Nephron (organoid): ENCODE data around the gene RAB10.
"Not testable (repeated sequence)": the region's sequence is repeated elsewhere in the genome, so short reads cannot be mapped to it uniquely, and the experiment has no call there.

Source experiments
- H3K27ac Mint-ChIP-seq, 3 experiments: 2 replicates each; pipeline ENCODE4 v1.8.0; 2020; ENCODE audit warnings: mixed read lengths in 3 of 3, mild to moderate bottlenecking in 2 of 3, moderate library complexity in 1 of 3
- H3K27me3 Mint-ChIP-seq: 2 replicates; pipeline ENCODE4 v1.8.0; 2021; ENCODE audit warnings: low read depth, mild to moderate bottlenecking, moderate library complexity, mixed read lengths
- H3K36me3 Mint-ChIP-seq: 2 replicates; pipeline ENCODE4 v1.8.0; 2020; ENCODE audit warnings: low read depth, mixed read lengths
- H3K4me1 Mint-ChIP-seq: 2 replicates; pipeline ENCODE4 v1.8.0; 2020; ENCODE audit warnings: mixed read lengths
- H3K4me3 Mint-ChIP-seq, 3 experiments: 2 replicates each; pipeline ENCODE4 v1.8.0; 2020; ENCODE audit warnings: mild to moderate bottlenecking in 3 of 3, mixed read lengths in 3 of 3, moderate library complexity in 2 of 3
- H3K9me3 Mint-ChIP-seq: 2 replicates; pipeline ENCODE4 v1.8.0; 2020; ENCODE audit warnings: mixed read lengths
- TF ChIP-seq, protein P1 (sequence below), 3 experiments: fragments of 200-600 bp; sonication (generic); IDR thresholded peaks; one replicate each; pipeline ENCODE4 v1.5.0; 2021; ENCODE audit warnings: antibody characterized with exemption in 3 of 3; ENCODE audit not compliant: unreplicated experiment in 3 of 3

The RAB10 gene

DNA sequence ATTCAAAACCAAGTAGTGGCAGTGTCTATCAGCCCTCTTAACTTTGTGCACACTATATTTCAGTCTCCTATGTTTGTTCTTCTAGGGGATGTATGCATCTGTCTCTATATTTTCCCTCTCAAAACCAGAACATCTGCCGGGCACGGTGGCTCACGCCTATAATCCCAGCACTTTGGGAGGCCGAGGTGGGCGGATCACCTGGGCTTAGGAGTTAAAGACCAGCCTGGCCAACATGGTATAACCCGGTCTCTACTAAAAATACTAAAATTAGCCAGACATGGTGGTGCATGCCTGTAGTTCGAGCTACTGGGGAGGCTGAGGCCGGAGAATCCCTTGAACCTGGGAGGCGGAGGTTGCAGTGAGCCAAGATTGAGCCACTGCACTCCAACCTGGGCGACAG lies 129.1 kb downstream of the RAB10 start:
- H3K36me3 Mint-ChIP-seq, result no peaks in the 10 kb centered on the region
- H3K27me3 Mint-ChIP-seq, result peaks cover 4% of the 10 kb centered on the region
- no peak overlapping the region for H3K27ac Mint-ChIP-seq
- H3K4me1 Mint-ChIP-seq, result no peaks in the 10 kb centered on the region
- H3K9me3 Mint-ChIP-seq, result no peaks in the 10 kb centered on the region
- no peak overlapping the region for H3K4me3 Mint-ChIP-seq
- TF ChIP-seq, protein P1, sequence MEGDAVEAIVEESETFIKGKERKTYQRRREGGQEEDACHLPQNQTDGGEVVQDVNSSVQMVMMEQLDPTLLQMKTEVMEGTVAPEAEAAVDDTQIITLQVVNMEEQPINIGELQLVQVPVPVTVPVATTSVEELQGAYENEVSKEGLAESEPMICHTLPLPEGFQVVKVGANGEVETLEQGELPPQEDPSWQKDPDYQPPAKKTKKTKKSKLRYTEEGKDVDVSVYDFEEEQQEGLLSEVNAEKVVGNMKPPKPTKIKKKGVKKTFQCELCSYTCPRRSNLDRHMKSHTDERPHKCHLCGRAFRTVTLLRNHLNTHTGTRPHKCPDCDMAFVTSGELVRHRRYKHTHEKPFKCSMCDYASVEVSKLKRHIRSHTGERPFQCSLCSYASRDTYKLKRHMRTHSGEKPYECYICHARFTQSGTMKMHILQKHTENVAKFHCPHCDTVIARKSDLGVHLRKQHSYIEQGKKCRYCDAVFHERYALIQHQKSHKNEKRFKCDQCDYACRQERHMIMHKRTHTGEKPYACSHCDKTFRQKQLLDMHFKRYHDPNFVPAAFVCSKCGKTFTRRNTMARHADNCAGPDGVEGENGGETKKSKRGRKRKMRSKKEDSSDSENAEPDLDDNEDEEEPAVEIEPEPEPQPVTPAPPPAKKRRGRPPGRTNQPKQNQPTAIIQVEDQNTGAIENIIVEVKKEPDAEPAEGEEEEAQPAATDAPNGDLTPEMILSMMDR (IDR thresholded peaks at IDR 0.05; ENCODE audit: unreplicated experiment in 3 of 3), result no peak

DNA sequence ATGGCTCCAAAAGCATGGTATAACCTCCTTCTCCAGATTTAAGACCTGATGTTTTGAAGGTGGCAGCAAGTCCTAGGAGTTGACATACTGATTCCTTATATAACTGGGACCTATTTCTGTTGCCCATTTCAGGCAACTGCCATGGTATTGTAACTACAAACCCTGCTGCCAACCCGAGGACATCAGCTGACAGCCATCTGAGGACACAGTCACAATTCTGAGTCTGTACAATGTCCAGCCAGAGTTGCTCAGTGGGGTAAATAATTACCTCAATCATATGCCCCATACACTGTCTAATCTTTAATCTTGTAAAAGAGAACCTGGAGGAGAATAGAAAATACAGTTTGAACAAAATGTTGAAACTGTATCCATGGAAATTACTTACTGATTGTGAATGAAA lies 130.3 kb downstream of the RAB10 start:
- peaks cover 4% of the 10 kb centered on the region for H3K27me3 Mint-ChIP-seq
- no peaks in the 10 kb centered on the region for H3K4me1 Mint-ChIP-seq
- no peaks in the 10 kb centered on the region for H3K9me3 Mint-ChIP-seq
- TF ChIP-seq, protein P1 (IDR thresholded peaks at IDR 0.05; ENCODE audit: unreplicated experiment in 3 of 3), result no peak
- H3K4me3 Mint-ChIP-seq, result no peak overlapping the region
- no peaks in the 10 kb centered on the region for H3K36me3 Mint-ChIP-seq
- H3K27ac Mint-ChIP-seq, result peak overlapping the region in 1 of 3 experiments; percentile 87

DNA sequence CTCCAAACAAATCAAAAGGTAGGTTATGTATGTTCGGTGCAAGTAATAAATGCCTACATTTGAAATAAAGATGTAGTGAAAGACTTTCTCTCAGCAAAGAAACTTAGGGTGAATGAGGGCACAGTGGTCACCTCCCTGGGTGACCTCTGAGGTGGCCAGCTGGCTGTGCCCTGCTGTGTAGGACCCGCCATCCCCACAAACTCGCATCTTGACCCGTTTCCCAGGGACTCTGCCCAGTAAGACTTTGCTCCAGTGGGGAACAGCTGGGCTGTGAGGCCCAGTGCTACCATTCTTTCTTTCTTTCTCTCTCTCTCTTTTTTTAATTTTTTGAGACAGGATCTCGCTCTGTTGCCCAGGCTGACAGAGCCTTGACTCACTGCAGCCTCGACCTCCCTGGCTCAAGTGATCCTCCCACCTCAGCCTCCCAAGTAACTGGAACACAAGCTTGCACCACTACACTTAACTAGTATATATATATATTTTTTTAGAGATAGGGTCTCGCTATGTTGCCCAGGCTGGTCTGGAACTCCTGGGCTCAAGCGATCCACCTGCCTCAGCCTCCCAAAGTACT lies 130.8 kb downstream of the RAB10 start:
- Mint-ChIP-seq H3K36me3 (no peaks in the 10 kb centered on the region), H3K27ac (peak overlapping the region in 1 of 3 experiments; percentile 87), H3K27me3 (peaks cover 4% of the 10 kb centered on the region), H3K9me3 (no peaks in the 10 kb centered on the region), H3K4me1 (no peaks in the 10 kb centered on the region), H3K4me3 (no peak overlapping the region)
- TF ChIP-seq, protein P1 (IDR thresholded peaks at IDR 0.05; ENCODE audit: unreplicated experiment in 3 of 3), result no peak

DNA sequence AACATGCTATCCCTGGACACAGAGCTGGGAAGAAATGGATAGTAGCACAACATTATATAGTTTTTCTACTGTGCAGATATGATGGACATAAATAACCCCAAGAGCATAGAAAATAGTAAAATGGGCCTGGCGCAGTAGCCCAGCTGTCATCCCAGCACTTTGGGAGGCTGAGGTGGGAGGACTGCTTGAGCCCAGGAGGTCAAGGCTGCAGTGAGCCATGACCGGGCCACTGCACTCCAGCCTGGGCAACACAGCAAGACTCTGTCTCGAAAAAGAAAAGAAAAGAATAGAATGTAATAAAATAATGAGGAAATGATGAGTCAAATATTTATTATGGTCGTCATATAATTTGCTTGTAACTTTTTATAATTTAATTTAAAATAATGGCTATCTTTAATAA lies 131.5 kb downstream of the RAB10 start:
- Mint-ChIP-seq H3K27ac (no peak overlapping the region), H3K4me3 (no peak overlapping the region), H3K27me3 (peaks cover 4% of the 10 kb centered on the region), H3K36me3 (no peaks in the 10 kb centered on the region), H3K9me3 (no peaks in the 10 kb centered on the region), H3K4me1 (no peaks in the 10 kb centered on the region)
- TF ChIP-seq, protein P1 (IDR thresholded peaks at IDR 0.05; ENCODE audit: unreplicated experiment in 3 of 3), result no peak

DNA sequence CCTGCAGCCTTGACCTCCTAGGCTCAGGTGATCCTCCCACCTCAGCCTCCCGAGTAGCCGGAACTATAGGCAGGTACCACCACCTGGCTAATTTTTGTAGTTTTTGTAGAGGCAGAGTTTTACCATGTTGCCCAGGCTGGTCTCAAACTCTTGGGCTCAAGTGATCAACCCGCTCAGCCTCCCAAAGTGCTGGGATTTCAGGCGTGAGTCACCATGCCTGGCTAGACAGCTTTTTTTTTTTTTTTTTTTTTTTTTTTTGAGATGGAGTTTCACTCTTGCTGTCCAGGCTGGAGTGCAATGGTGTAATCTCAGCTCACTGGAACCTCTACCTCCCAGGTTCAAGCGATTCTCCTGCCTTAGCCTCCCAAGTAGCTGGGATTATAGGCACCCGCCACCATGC lies 132.7 kb downstream of the RAB10 start:
- not testable (repeated sequence) for H3K4me1 Mint-ChIP-seq, H3K9me3 Mint-ChIP-seq, H3K27ac Mint-ChIP-seq, H3K4me3 Mint-ChIP-seq, H3K36me3 Mint-ChIP-seq
- H3K27me3 Mint-ChIP-seq, result peaks cover 13% of the 10 kb centered on the region

DNA sequence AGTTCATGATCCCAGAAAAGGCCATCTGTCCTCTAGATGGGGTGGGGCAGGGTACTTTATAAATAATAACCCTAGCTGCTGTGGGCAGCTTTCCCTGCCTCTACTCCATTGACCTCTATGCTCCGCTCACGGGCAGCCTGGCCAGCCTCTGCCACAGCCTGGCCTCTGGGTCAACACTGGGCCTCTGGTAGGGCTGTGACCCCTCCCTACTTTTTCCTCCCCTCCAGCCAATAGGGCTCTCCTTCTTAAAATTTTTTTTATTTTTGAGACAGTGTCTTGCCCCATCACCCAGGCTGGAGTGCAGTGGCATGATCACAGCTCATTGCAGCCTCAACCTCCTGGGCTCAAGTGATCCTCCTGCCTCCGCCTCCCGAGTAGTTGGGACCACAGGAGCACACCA lies 134.9 kb downstream of the RAB10 start:
- Mint-ChIP-seq H3K4me3 (no peak overlapping the region), H3K9me3 (no peaks in the 10 kb centered on the region), H3K27ac (no peak overlapping the region), H3K27me3 (peaks cover 18% of the 10 kb centered on the region), H3K36me3 (no peaks in the 10 kb centered on the region), H3K4me1 (no peaks in the 10 kb centered on the region)
- TF ChIP-seq, protein P1 (IDR thresholded peaks at IDR 0.05; ENCODE audit: unreplicated experiment in 3 of 3), result no peak
